ENCODE measurements around the gene APIP. TPM values are rescaled to one million over a fixed set of nuclear protein-coding genes. Genes with fewer than 3 reads are reported as not detected.
"Not testable (repeated sequence)": the region's sequence is repeated elsewhere in the genome, so short reads cannot be mapped to it uniquely, and the experiment has no call there.

Gene APIP
- total and polyA plus RNA-seq, 10 of the 15 experiments (the other 5 are each of a cell fraction or from before 2014, with no cell fraction given), result 26.8 to 87.1 (median 52.8) TPM

GRCh38 chr11:34896191-34896590 is 20.0 kb downstream of the APIP start:
- H3K4me2 ChIP-seq (ENCODE audit: control insufficient read depth, insufficient read depth); H3K36me3 ChIP-seq (ENCODE audit: control insufficient read depth in 2 of 2, insufficient read depth in 2 of 2, low read length in 1 of 2); H3K4me1 ChIP-seq (ENCODE audit: control insufficient read depth, insufficient read depth, low read length); BruUV-seq (replicated peaks); DNase-seq (ENCODE audit: low read depth, low spot score); RAD21 ChIA-PET (ENCODE audit: unreplicated experiment); H2AFZ ChIP-seq (ENCODE audit: control insufficient read depth, low read depth, low read length); FAIRE-seq; H3K9ac ChIP-seq (ENCODE audit: control insufficient read depth, insufficient read depth, low read length); SMC1A ChIA-PET (ENCODE audit: uncharacterized antibody, unreplicated experiment); H3K4me3 ChIP-seq; H3K27ac ChIP-seq (ENCODE audit: control insufficient read depth, insufficient read depth); H3K79me2 ChIP-seq (ENCODE audit: control insufficient read depth, insufficient read depth, low read length); POLR2A ChIA-PET; intact Hi-C loops (cut with micrococcal nuclease; ENCODE audit: unreplicated experiment); H3K27me3 ChIP-seq (replicated peaks in 1 of 2; ENCODE audit: control insufficient read depth in 2 of 2, insufficient read depth in 2 of 2, low read length in 1 of 2); H4K20me1 ChIP-seq (ENCODE audit: control insufficient read depth, insufficient read depth); in situ Hi-C loops (cut with MboI); ATAC-seq: not testable (repeated sequence)
- peaks cover 25% of the 10 kb centered on the region for H3K9me3 ChIP-seq (replicated peaks; ENCODE audit: control insufficient read depth, insufficient read depth, low read length)
- CTCF ChIA-PET, result interaction anchor here (0.7 to 2.3 kb wide), 2 partner anchors 309 to 589 kb away, joined by 3 to 8 read pairs; no protein-coding TSS in a partner anchor
- 92% methylated on average over 3 of the region's 3 CpGs for WGBS (ENCODE audit: insufficient coverage, insufficient replicate concordance, low lambda C conversion rate, missing lambda C conversion rate)

- Histone ChIP-seq H3K27ac (ENCODE audit: control insufficient read depth, insufficient read depth) (no peak overlapping the region), H3K79me2 (ENCODE audit: control insufficient read depth, insufficient read depth, low read length) (no peaks in the 10 kb centered on the region), H3K9ac (ENCODE audit: control insufficient read depth, insufficient read depth, low read length) (no peak overlapping the region), H3K4me1 (ENCODE audit: control insufficient read depth, insufficient read depth, low read length) (no peaks in the 10 kb centered on the region), H2AFZ (ENCODE audit: control insufficient read depth, low read depth, low read length) (no peak overlapping the region), H3K4me2 (ENCODE audit: control insufficient read depth, insufficient read depth) (no peak overlapping the region), H4K20me1 (ENCODE audit: control insufficient read depth, insufficient read depth) (no peaks in the 10 kb centered on the region), H3K27me3 (replicated peaks in 1 of 2; ENCODE audit: control insufficient read depth in 2 of 2, insufficient read depth in 2 of 2, low read length in 1 of 2) (no peaks in the 10 kb centered on the region), H3K9me3 (replicated peaks; ENCODE audit: control insufficient read depth, insufficient read depth, low read length) (peaks cover 9% of the 10 kb centered on the region; the same call in 2 of the 3 replicates), H3K36me3 (ENCODE audit: control insufficient read depth in 2 of 2, insufficient read depth in 2 of 2, low read length in 1 of 2) (peaks cover 0 to 3% of the 10 kb centered on the region in 2 experiments; a peak in 1 of 4 replicates), H3K4me3 (no peak overlapping the region)
- CTCF ChIA-PET, result interaction anchor here (0.6 to 2.9 kb wide), 5 partner anchors 13 to 326 kb away, joined by 3 to 32 read pairs (median 5); no protein-coding TSS in a partner anchor
- RAD21 ChIA-PET (ENCODE audit: unreplicated experiment), result interaction anchor here (1.3 kb wide), 1 partner anchor 499 kb away, joined by 3 read pairs; no protein-coding TSS in a partner anchor
- WGBS (ENCODE audit: insufficient coverage, insufficient replicate concordance, low lambda C conversion rate, missing lambda C conversion rate), result 100% methylated on average over 1 of the region's 1 CpG
- ATAC-seq, result no peak
- in situ Hi-C loops (cut with MboI), result loop anchor here (5.0 kb wide), 1 partner anchor 306 kb away; no protein-coding TSS in a partner anchor
- SMC1A ChIA-PET (ENCODE audit: uncharacterized antibody, unreplicated experiment), result interaction anchor here (0.6 to 2.4 kb wide), 3 partner anchors 53 to 500 kb away, joined by 3 to 6 read pairs (median 3); no protein-coding TSS in a partner anchor
- POLR2A ChIA-PET, result no interaction called here
- DNase-seq (ENCODE audit: low read depth, low spot score), result no peak
- no peak for FAIRE-seq
- BruUV-seq (replicated peaks), result no TSS peak
- intact Hi-C loops (cut with micrococcal nuclease; ENCODE audit: unreplicated experiment), result loop anchor here (5.0 kb wide), 1 partner anchor 526 kb away; no protein-coding TSS in a partner anchor
- TF ChIP-seq MAX (IDR thresholded peaks at IDR 0.05; ENCODE audit: low read depth, low read length), result no peak
- TF ChIP-seq ZBTB40 (IDR thresholded peaks at IDR 0.05; ENCODE audit: borderline replicate concordance), result no peak
- TF ChIP-seq SUPT20H (IDR thresholded peaks at IDR 0.05; ENCODE audit: borderline replicate concordance, control insufficient read depth, low read depth, low read length), result no peak
- no peak for TF ChIP-seq PRDM15 (CRISPR knock-in tag; IDR thresholded peaks at IDR 0.05)
- TF ChIP-seq IKZF2 (IDR thresholded peaks at IDR 0.05), result no peak
These were observed 22.8 kb downstream of the APIP start for GRCh38 chr11:34893416-34893815.
